ENCODE measurements around the gene CLSTN3.
"Not testable (repeated sequence)": the region's sequence is repeated elsewhere in the genome, so short reads cannot be mapped to it uniquely, and the experiment has no call there.

Gene CLSTN3

DNA sequence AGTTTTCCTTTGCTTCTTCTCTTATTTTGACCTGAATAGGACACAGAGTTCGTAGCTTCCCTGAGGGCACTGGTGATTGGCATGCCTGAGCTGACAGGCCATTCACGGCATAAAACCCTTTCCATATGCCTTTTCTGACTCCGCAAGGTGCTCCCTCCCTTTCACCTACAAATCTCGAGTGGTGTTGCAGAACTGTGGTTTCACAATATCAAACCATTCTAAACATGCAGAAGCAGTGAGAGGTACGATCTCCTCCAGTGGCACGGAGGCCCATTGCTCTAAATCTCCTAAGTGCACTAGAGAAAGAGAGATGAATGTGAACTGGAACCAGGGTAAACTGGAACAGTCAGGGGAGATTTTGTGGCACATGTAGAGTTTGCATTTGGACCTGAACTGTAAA lies 23.9 kb downstream of the CLSTN3 start:
- no peak for DNase-seq

DNA sequence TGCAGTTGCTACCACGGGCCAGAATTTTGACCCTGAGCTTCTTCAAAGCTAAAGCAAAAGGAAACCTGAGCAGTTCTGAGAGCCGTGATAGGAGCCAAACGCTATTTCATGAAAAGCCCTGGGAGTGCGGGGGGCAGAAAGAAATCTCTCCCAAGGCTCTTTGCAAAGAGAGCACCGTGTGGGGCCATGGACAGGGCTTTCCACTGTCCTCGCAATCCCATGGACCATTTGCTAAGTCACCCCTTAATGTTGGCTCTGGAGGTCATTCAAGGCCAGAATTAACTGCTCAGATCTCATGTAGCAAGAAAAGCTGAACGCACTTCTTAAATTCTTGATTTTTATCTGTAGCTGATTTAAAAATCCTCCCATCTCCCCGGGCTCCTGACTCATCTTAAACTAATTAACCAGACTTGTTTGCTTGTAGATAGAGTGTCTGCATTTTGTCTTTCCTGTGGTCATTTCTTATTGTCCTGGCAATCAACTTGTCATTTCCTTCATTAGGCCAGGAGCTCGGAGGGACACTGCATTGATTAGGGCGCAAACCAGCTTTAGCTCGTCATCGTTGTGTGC lies 24.8 kb downstream of the CLSTN3 start:
- no peak for DNase-seq

DNA sequence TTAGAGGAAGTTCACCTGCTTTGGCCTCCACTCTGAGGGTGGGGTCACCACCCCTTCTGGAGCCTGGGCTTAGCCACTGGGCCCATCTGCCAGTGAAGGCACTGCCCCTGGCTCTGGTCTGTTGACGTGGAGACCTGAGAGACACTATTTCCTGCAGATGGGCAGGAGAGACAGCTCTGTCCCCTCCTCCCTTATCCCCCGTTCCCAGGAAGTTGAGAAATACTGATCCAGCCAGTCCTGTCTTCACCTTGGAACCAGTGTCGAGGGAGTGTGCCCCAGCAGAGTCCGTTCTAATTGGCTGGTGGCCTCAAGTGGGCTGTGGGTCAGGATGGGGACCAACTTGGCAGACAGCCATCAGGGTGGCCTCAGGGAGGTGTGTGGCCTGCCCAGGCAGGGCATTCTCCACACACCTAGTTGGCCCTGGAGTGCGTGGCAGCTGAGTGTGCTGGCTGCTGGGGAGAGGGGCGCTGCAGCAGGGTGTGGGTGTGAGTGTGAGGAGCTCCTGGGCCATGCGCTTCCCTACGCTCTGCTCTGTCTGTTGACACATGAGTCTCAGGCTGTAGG lies 25.4 kb downstream of the CLSTN3 start:
- DNase-seq, result peak; percentile 22

DNA sequence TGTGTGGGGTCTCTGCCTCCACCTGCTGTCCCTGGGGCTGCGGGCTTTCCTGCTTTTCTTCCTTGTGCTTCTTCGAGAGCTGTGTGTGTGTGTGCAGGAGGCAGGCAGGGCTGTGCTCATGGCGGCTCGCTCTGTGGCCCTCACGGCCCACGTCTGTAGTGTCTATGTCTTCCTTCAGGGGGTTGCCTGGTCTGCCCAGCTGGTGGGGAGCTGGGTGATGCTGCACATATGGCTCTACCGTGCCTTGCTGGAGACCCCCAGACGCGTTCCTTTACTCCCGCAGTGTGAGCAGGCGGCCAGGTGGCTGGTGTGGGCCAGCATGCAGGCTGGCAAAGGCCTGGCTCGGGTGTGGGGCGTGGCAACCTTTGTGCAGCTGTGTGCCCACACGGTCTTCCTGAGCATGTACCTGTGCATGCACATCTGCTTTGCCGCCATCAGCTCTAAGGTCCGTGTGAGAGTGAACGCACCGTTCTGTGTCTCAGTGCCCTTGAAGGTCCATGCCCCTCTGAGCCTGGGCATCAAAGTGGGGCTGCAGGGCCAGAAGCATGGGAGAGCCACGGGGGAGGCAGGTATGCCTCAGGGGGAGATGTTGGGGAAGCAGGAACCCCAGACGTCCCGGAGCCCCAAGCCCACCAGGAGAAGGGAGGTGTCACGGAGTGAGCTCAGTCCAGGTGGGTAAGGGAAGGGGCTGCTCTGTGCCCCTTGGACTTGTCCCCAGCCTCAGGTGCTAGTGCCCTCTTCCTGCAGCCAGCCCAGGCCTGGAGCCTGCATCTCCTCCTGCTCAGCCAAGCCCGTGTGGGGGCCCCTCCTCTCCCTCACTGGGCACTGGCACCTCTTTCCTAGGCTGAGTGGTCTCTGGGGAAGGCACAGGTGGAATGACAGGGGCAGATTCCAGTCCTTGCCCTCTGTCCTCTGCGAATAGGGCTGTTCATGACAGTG lies 26.4 kb downstream of the CLSTN3 start:
- DNase-seq, result no peak

DNA sequence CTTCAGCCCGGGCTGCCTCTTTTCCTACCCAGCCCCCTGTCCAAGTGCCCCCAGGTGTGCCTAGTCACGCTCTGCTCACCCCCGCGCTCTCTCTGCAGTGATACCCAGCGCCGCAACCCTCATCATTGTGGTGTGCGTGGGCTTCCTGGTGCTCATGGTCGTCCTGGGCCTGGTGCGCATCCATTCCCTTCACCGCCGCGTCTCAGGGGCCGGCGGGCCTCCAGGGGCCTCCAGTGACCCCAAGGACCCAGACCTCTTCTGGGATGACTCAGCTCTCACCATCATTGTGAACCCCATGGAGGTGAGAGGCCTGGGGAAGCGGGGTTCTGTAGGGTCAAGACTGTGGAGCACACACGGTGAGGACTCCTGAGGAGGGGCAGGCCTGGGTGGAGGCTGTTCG lies 27.2 kb downstream of the CLSTN3 start:
- no peak for DNase-seq

DNA sequence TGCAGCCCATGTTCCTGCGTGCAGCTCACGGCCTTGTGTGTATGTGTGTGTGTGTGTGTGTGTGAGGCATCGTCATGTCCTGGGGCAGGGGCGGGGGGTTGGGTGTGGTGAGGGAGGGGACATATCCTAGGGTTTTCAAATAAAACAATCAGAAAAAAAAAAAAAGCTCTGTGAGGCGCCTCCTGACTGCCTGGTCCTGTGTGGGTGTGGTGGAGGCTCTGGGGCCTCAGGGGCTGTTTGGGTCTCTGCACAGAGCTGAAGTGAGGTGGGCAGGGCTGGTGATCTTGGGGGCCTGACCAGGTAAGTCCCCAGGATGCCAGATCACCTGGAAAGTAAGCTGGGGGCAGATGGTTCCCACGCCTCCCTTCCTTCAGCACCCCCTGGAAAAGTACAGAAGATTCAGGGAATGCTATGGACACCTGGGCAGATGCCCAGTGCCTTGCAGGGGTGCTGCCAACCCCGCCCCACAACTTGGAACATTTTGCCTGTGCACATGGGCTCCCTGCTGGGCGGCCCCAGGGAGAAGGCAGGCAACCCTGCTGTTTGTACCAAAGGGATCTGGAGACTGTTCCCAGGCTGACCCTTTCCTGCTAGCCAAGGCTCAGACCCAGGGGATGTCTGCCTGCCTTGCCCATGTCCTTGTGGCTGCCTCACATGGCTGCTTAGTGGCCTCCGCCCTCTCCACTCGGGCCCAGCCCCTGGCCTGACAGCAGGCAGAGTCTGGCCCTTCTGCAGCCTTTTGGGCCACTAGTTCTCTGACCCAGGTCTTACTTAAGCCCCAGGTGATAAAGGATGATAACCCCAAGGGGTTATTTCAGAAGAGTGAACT lies 28.8 kb downstream of the CLSTN3 start:
- DNase-seq, result peak; percentile 57

DNA sequence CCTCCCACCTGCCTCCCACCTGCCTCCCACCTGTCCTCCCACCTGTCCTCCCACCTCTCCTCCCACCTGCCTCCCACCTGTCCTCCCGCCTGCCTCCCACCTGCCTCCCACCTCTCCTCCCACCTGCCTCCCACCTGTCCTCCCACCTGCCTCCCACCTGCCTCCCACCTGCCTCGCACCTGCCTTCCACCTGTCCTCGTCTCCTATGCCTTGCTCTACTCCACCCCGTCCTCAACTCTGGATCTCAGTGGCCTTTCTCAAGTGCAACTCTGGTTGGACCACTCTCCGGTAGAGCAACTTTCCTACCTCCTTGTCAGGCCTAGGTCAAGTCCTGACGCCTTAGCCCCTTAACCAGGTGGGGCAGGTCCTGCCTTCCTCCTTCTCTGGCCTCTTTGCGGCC lies 30.0 kb downstream of the CLSTN3 start:
- DNase-seq, result no peak

DNA sequence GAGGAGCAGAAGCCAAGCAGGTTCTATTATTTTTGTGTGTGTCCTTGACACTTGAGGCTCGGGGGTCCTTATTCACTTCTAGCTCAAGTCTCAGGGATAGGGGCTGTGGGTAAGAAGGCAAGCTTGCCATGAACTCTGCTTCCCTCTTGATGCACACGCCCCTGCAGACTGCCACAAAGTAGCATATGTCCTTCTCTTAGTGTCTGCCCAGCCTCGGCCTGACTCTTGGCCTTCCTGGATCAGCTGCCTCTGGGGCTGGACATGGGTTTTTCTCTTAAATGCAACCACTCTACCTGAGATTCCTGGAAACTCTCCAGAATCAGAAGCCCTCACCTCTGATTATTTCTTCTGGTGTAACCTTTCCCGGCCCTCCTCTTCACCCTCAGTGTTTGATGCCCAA lies 31.2 kb downstream of the CLSTN3 start:
- DNase-seq, result no peak

DNA sequence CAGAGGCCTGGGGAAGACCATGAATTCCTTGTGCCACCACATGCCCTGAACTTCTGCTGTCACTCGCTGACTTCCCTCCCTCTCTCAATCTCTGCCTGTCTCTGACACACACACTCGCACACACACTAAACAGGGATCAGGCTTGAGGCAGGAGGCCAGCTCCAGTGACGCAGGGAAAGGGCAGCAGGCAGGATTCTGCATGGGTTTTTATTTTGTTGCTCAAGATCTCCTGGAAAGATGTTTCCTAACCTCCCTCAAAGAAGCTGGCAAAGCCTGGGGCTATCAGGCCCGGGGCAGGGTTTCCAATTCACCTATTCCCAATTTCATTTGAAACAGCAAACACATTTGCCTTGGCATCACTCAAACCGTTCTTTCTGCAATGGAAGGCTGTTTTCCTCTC lies 31.6 kb downstream of the CLSTN3 start:
- DNase-seq, result no peak

DNA sequence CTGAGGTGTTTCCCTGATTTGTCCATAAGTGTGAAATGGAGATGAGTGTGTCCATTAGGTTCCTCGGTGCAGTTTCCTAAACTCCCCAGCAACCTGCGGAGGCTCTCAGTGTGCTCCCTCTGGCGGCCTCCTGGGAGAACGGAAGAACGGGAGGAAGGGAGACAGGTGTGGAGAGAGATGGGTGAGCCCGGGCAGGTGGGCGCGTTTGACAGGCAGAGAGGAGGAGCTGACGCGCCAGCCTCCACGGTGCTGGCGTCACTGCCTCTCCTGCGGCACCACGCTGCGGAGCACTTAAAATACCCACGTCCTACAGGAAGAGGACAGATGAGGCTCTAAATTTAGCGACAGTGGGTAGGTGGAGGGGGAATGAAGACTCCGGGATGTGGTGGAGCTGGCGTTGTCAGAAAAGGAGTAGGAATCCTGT lies 32.5 kb downstream of the CLSTN3 start:
- DNase-seq, result peak; percentile 91

DNA sequence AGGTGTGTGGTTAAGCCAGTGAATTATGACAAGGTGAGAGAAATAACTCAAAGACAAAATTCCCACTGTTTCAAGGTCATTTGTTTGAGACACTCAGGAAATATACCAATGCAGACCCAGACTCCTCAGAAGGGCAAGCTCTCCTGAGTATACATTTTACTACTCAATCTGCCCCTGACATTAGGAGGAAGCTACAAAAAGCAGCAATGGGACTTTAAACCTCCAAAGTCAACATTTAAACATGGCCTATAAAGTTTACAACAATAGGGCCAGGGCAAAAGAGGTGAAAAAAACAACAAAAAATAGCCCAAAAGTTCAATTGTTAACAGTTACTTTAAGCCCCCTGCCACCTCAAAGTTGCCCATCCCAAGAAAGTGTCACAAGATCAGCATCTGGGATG lies 39.8 kb downstream of the CLSTN3 start:
- DNase-seq, result no peak

DNA sequence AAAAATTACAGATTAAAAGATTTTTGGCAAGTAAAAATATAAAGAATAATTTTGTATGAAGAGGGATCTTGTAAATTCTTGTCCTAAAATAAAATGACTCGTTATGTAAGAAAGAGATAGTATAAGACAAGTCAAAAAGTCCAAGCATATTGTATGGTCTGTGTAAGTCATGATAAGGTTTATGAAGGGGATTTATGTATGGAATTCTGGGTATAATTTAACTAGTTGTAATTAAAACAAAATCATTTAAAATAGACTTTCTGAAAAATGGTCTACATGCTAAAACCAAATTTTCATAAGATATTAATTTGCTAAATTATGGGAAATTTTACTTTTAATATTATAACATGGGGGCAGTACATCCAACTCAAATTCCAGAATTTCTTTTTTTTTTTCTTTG lies 41.7 kb downstream of the CLSTN3 start:
- DNase-seq, result no peak

DNA sequence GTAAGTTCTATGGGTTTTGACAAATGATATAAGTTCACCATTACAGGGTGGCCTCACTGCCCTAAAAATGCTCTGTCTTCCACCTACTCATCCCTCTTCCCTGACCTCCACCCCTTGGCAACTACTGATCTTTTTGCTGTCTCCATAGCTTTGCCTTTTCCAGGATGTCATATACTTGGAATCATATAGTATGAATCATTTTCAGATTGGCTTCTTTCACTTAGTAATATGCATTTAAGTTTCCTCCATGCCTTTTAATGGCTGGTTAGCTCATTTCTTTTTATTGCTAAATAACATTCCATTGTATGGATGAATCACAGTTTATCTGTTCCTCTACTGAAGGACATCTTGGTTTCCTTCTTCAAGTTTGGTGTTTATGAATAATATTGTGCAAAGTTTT lies 45.3 kb downstream of the CLSTN3 start:
- DNase-seq, result no peak

DNA sequence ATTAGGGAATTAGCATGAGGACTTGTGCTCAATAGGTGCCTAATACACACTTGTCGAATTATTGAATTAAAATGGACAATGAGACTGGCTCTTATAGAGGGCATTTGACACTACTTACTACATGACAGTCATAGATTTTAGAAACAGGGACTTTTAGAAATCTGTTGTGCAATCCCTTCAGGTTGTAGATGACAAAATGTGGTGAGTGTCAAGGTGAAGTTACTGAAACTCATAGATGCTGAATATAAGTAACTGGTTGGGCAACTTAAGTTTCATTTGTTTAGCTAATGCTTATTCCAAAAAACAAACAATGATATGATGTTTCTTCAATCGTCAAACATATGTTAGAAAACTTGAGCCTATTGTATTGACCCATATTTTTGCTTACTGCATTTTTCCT lies 46.4 kb downstream of the CLSTN3 start:
- DNase-seq, result no peak

DNA sequence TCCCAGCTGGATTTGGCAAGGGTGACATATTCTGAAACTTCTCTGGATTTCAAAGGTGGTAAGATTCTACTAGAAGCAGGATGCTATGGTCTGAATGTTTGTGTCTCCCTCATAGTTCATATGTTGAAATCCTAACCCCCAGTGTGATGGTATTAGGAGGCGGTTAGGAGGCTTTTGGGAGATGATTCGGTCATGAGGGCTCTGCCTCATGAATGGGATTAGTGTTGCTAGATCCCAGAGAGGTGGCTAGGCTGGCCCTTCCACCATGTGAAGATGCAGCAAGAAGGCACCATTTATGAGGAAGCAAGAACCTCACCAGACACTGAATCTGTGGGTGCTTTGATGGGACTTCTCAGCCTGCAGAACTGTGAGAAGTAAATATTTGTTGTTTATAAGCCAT lies 48.3 kb downstream of the CLSTN3 start:
- DNase-seq, result no peak

DNA sequence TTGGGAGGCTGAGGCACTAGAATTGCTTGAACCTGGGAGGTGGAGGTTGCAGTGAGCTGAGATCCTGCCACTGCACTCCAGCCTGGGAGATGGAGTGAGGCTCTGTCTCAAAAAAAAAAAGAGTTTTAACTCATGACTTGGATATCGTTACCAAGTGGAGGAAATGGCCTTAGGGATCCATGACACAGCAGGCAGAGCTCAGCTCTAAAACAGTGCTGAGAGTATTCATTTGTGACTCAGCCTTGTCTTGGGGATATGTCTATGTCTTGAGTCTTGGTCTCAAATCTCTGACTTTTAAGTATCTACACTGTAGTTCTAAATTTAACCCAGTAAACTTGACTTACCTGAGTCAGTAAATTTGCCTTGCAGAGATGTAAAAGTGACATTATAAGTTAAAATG lies 50.5 kb downstream of the CLSTN3 start:
- no peak for DNase-seq

DNA sequence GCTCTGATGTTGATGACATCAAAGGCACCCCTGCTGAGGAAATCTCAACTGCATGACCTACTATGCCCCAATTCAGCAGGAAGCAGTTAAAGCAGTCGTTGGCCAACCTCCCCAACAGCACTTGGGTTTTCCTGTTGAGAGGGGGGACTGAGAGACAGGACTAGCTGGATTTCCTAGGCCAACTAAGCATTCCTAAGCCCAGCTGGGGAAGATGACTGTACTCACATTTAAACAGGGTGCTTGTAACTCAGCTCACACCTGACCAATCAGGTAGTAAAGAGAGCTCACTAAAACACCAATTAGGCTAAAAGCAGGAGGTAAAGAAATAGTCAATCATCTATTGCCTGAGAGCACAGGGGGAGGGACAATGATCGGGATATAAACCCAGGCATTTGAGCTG lies 55.9 kb downstream of the CLSTN3 start:
- not testable (repeated sequence) for DNase-seq

DNA sequence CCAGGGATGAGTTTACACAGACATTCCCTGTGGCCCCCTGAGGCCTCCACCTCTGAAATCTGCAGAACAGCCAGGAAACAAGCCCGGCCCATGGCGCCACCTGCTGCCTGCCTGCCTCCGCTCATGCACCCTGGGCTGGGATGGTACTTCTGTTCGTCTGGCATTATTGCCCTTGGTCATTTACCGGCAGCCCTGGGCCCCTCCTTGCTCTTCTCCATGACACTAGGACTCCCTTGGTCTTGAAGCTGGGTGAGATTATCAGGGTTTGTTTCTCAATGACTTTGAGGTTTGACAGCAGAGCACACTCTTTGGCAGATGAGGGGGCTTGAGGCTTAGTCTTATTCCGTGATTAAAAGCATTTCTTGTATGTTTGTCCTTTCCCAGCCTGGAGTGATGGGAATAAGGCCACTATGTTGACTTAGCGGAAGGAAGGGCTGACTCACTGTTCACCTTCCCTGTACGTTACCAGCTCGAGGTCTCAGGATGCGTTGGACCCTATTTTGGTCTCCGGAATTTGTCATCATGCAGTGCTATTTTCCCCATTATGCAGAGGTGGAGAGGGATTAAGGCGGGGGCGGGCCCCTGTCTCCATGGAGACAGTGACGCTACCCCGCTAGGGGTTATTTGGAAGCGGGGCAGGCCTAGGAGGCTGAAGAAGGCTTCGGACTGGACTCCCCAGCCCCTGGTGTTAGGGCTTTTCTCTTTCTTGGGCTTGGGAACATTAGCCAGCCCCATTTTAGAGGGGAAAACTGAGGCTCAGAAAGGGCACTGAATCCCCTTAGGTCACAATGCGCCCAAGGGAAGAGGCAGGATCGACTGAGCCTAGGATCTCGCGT lies 58.6 kb downstream of the CLSTN3 start:
- DNase-seq, result peak; percentile 83

DNA sequence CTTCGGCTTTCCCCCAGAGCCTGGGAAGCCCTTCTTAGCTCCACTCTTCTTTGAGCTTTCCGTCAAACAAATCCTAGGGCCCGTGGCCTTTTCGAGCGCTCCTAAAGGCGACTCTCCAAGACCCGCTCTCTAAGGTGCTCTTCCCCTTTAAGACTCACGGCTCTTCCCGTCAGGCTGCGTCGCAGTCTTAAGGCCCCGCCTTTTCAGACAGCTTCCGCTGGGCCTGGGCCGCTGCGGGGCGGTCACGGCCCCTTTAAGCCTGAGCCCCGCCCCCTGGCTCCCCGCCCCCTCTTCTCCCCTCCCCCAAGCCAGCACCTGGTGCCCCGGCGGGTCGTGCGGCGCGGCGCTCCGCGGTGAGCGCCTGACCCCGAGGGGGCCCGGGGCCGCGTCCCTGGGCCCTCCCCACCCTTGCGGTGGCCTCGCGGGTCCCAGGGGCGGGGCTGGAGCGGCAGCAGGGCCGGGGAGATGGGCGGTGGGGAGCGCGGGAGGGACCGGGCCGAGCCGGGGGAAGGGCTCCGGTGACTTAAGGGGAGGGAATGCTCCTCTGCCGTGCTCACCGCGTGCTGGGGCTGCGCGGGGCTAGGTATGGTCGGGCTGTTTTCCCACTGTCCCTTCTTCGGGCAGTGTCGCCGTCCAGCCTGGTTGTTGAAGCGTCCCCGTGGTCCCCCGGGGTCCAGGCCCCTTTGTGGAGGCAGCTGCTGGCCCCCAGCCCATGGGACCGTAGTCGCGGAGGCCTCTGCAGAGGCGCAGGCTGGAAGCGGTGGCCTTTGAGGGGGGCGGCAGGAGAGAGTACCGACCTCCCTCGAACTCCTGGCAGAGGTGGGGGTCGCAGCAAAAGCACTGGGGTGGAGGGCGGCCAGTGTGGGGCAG lies 59.5 kb downstream of the CLSTN3 start, which contains the start of gene PEX5:
TSS of gene PEX5 (plus strand) at position 289 of the 870 bp plus-strand sequence. CDS start 692 bp downstream, outside the sequence.
- DNase-seq, result peak; percentile 99

DNA sequence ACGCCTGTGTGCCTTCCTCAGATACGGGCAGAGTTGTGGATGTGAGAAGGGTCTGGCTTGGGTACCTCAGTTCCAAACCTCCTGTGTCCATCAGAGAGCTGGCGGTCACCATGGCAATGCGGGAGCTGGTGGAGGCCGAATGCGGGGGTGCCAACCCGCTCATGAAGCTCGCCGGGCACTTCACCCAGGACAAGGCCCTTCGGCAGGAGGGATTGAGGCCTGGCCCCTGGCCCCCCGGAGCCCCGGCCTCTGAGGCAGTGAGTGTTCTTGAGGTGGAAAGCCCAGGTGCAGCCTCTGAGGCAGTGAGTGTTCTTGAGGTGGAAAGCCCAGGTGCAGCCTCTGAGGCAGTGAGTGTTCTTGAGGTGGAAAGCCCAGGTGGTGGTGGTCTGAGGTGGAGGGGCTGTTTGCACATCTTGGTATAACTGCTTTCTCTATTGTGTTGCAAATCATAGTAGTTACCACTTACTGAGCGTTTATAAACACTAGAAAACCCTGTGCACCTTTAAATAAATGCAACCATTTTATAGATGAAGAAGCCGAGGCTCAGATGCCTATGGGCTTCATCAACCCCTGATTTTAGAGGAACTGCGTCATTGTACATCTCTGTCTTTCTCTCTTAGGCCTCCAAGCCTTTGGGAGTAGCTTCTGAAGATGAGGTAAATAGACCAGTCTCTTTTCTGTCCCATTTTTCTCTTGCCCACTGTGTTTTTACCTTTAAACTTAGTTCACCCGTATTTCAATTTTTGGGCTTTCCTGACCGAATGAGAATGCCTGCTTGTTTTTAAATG lies 60.3 kb downstream of the CLSTN3 start:
- peak; percentile 50 for DNase-seq

All from NCI-H69 (cell line).